Left renal cortex interstitium (tissue), 4 donors: ENCODE measurements around the gene TBX3. TPM values are rescaled to one million over a fixed set of nuclear protein-coding genes. Genes with fewer than 3 reads are reported as not detected.

Experiments
- DNase-seq, 4 donors: peaks; one replicate each; pipeline ENCODE4 v3.0.0-alpha.2; 2013; ENCODE audit warnings: low read depth in 4 of 4, low spot score in 2 of 4, missing footprints in 1 of 4
- polyA plus RNA-seq, 4 donors: library from polyadenylated mRNA; unstranded; fragments of 120-200 nt; gene quantifications; one replicate each; pipeline ENCODE4 v1.2.1, GENCODE V29; 2013; ENCODE audit not compliant: insufficient read length in 4 of 4

TBX3 gene
- polyA plus RNA-seq, 4 donors, result 70.5 to 94.4 (median 80.4) TPM

- no peak for DNase-seq
Observed at GRCh38 chr12:114697243-114697716, 13.3 kb upstream of the TBX3 start.

GRCh38 chr12:114696443-114697242 is 12.7 kb upstream of the TBX3 start:
- no peak for DNase-seq

DNA sequence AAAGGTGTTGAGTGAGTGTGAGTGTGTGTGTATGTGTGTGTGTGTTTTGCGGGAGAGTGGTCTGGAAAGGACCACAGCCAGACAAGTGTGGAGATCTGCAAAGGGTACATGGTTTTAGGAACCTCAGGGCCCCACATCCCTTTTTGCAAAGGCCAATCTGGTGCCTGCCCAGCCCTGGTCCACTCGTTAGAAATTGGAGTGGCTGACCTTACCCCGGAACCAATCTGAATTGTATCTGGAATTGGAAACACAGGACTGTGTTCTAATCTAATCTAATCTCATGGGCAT is 11.3 kb upstream of the TBX3 start:
- DNase-seq, result no peak

DNA sequence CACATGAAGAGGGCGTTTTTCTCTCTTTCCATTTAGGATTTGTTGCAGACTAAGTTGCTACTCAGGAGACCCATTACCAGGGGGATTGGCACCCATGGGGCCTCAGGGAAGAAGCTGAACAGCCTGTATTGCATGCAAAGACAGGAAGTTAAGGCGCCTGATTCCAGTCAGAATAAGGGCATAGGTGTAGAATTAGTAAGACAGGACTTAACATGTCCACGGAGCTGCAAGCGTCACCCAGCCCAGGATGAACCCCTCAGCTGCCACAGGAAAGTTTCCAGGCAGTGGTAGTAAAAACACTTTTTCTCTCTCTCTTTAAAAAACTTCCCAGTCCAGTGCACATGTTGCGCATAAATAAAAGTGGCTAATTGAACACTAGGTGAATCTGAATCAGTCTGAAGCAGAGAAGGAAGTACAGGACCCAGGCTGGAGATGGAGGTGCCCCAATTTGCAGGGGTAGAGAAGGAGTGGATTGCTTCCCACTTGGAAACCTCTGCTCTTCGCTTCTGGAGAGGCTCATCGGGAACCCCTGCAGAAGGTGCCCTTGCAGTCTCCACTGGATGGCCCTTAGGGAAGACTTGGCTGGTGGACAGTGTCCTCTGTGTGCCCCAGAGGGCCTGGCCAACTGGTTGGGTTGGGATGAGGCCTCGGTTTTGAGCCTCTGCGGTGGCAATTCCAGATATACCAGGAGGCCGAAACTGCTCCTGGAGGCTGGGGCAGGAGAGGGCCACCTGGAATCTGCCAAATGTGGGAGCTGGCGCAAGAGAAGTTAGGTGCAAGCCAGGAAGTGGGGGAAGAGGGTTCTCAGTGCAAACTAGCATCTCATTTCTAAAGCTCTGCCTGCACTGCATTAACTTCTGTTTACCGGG is 10.7 kb upstream of the TBX3 start:
- DNase-seq, result no peak

DNA sequence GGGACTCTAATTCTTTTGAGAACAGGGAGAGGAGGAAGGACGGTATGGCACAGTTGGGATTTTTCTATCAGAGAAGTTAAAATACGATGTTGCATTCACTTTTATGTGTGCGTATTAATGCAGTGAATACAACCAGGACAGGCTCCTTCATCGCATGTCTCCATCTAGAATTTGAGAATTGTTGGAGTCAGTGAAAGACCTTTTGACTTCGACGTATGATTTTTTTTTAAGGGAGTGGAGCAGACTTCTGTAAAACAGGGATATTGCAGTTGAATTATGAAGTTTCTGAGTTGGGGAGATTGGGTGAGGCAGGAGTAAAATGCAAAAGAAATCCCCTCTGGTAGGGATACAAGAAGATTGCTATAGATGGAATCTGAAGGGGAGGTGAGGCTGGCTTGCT is 9.6 kb upstream of the TBX3 start:
- no peak for DNase-seq

DNA sequence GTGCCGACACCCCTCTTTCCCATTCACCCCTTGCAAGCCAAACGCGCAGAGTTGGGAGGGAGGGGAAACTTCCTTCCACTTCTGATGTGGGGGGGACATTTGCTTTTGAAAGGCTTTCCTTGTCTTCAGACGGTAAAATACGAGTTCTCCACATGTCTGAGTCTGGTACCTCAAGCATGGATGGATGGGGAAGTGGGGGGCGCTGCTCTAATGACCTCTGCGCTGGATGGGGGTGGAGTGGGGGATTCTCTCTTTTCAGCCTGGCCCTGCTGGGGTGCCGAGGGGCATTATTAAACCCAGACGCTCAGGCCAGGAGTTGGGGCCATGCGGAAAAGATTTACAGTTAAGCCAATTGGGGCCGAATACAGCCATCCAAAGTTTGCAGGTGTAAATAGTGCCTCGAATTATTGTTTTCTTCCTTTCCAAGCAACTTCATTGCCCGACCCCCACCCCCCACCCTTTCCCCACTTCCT is 9.1 kb upstream of the TBX3 start:
- no peak for DNase-seq

DNA sequence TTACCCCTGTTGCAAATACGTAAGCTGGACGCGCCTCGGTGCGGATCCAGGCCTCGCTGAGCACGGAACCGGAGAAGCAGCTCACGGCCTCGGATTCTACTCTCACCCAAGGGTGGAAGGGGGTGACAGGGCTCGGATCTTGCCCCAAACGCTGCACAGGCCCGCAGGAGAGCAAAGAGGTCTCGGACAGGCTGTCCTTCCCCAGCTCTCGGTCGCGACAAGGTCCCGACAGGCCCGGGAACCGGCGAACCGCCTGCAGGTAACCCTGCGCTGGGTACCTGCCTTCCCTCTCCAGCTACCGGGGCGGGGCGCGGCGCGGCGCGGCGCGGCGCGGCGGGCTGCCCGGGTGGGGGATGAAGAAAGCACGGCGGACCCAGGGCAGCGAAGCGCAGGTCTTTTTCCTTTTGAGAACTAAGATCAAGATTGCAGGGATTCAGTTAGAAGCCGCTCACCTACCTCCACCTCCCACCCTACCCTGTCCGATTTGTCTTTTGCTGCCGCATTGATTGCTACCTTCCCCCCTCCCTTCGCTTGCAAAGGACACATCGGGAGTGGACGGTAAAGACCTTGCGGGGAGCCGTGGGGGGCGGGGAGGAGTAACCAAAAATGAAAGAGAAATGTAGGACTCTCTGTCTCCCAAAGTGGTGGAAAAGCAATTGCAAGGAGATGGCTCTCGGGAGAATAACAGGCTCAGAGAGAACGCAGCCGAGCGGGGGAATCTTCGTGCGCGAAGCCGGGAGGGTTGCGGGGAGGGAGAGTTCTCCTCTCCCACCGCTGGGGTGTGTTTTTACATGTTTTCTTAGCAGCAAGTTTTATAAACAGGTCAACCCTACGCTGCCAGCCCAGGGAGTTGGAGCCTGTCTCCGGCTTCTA is 8.4 kb upstream of the TBX3 start:
- DNase-seq, result no peak

DNA sequence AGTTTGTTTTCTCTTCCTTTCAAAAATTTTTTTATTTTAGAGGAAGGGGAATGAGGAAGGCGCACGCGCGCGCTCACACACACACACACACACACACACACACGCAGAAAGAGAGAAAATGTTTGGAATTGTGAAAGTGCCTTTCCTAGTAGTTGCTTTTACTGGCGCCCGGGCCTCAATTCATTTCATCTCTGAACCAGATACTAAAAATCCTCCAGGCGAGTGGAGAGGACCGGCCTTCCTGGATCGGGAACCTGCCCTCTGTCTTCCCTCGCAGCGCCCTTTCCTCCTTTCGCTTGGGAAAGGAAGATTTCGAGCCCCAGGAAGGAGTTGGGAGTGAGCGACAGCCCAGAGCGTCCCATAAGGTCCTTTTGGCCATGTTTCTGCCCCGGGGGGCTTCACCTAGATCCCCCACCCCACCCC is 7.8 kb upstream of the TBX3 start:
- DNase-seq, result no peak

DNA sequence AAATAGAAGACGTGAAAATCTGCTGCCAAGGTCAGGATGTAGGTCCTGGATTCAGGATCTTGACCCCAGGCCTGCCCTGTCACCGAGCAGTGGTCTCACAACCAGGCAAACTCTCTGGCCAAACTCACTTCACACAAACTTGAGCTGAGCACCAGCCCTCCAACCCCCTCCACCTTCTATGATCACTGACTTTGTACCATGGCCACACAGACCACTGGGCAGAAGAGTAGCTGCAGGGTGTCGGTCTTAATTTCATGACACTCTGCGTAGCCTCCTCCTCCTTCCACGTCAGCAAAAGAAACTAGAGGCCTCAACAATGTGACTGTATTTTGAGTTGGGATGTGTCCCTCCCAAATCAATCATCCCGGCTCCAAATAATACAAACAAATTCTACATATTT is 7.2 kb upstream of the TBX3 start:
- DNase-seq, result no peak

DNA sequence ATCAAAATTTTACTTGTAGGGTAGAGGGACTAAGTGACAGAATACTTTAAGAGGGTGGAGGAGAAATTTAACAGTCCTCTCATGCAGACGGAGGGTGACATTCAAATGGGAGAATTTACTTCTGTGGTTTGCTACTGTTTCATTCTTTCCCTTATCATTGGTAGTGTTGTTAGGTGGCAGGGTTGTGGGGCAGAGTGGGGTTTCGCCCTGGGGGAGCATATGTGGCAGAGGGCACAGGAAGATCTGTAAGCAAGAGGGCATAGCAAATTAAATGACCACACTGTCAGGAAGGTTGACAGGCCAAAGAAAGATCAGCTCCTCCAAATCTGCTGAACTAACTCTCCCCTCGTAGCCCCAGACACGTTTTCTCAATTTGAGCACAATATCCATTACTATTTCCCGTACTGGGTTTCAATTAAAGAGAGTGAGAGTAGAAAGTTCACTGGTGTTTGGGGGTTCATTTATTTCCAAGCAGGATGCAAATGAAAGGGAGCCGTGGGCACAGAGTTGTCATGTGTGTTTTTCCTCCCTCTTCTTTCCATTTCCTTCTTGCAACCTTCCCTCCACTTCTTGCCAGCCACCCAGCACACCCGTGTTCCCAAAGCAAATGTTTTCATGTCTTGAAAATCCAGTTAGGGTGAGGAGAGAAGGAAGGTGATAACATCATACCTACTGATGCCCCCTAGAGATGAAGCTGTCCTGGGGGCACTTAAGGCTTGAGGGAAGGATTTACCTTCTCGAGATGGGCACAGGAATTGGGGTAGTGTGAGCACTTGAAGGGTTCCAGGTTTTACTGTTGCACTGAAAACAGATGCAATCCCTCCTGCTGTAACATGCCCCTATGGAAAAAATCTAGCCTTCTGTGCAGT is 6.5 kb upstream of the TBX3 start:
- DNase-seq, result no peak

GRCh38 chr12:114689075-114689994 is 5.4 kb upstream of the TBX3 start:
- DNase-seq, result no peak

DNA sequence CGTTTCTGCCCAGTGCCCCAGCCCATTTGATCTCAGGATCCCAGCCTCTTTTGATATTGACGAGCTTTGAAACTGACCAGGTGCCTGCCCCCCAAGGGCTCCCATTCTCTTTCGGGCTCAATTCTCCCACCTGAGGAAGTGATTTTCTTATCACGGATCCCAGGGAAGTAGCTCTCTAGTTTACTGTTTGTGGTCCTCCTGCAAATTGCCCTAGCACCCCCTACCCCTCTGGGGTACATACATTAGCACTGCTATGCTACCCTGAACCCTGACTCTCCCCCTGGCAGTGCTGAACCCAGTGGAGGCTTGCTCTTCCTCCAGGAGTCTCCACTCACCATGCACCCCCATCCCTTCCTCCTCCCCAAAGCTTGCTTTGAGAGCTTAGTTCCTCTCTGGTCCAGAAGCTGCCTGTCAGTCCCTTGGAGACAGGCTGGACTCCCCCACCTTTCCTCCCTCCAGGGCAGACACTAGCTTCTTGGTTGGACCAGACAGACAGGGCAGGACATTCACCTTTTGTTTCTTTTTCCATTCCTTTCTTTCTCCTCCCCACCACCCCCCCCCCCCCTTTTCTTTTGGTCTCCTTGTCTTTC is 4.4 kb upstream of the TBX3 start:
- DNase-seq, result no peak

DNA sequence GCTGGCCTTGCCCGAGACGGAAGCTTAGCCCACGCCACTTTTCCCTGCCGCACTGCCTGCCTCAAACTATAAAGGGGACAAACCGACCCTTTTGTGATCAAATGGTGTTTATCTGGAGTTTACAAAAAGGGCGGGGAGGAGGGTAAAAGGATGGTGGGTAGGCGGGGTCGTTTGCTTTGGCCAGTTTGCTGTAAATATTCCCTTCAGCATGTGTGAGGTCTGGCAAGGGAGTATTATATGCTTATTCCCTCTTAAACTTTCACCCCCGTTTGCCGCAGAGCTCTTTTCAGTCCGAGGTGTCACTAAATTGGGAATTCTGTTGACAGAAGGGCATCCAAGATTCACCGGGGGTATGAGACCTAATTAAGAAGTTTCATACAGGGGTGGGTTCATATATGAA is 3.8 kb upstream of the TBX3 start:
- DNase-seq, result no peak

DNA sequence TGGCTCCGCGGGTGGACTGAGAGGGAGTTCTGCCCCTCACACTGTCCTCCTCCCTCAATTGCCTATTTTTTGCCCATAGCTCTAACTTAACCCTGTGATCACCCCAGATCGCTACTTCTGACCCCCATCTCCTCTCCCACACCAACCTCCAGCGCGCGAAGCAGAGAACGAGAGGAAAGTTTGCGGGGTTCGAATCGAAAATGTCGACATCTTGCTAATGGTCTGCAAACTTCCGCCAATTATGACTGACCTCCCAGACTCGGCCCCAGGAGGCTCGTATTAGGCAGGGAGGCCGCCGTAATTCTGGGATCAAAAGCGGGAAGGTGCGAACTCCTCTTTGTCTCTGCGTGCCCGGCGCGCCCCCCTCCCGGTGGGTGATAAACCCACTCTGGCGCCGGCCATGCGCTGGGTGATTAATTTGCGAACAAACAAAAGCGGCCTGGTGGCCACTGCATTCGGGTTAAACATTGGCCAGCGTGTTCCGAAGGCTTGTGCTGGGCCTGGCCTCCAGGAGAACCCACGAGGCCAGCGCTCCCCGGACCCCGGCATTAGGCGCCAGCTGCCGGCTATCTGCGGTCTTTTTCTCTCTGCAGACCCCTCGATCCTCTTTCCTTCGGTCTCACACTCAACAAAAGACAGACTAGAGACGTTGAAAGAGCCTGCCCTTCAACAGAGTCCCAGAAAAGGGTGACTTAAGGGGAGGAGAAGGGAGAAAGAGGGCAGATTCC is 3.0 kb upstream of the TBX3 start:
- no peak for DNase-seq

- DNase-seq, result no peak
Observed at GRCh38 chr12:114686426-114686772, 2.4 kb upstream of the TBX3 start.

DNA sequence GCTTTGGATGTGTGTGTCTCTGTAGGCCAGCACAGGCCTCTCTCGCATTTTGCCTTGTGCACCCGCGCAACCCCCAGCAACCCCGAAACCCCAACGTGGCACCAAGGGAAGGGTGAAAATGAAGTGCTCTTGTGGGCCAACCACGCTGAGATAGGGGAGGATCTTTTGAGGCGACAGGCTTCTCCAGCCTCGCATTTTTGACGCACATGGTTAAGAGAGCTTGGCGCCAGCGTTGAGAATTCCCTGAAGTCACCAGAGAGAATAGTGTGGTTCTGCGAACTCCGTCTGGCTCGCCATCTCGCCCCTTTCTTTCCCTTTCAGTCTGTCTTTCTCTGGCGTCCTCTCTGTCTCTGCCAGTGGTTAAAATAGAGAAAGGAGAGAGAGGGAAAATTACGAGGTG is 1.9 kb upstream of the TBX3 start:
- DNase-seq, result no peak

GRCh38 chr12:114685320-114685781 is 1.4 kb upstream of the TBX3 start:
- DNase-seq, result no peak

- no peak for DNase-seq
Observed at GRCh38 chr12:114684870-114685273, 897 bp upstream of the TBX3 start.
